Neural progenitor cell (in vitro differentiated cells): ENCODE measurements around the gene PADI4.

ENCODE experiments used
- CTCF ChIP-seq: fragments of 200-600 bp; sonication (generic); IDR thresholded peaks from 2 replicates; pipeline ENCODE4 v1.5.1; 2017; ENCODE audit warnings: antibody characterized with exemption, mild to moderate bottlenecking
- EZH2 ChIP-seq: fragments of 200-600 bp; sonication (generic); IDR thresholded peaks from 2 replicates; pipeline ENCODE4 v1.6.1; 2017; ENCODE audit warnings: antibody characterized with exemption, mild to moderate bottlenecking, moderate library complexity
- EZH2phosphoT487 ChIP-seq: fragments of 200-600 bp; sonication (generic); IDR thresholded peaks from 2 replicates; pipeline ENCODE4 v1.6.1; 2017; ENCODE audit warnings: antibody characterized with exemption

GRCh38 chr1:17313530-17314309 is 5.7 kb downstream of the PADI4 start:
- TF ChIP-seq CTCF (no peak), EZH2phosphoT487 (no peak), EZH2 (no peak)
